Right atrium auricular region (tissue), 2 donors: ENCODE data around the gene FAM234B. TPM values are rescaled to one million over a fixed set of nuclear protein-coding genes. Genes with fewer than 3 reads are reported as not detected.

Experiments used
- DNase-seq: peaks from one replicate; pipeline ENCODE4 v3.0.0-alpha.2; 2019; ENCODE audit warnings: low spot score
- H3K27ac ChIP-seq, 2 donors: fragments of 200-600 bp; sonication (generic); 1 replicate in 1 of 2; 2 replicates in 1 of 2; pipeline ENCODE4 v1.5.1; 2016 to 2019
- H3K27me3 ChIP-seq, 2 donors: fragments of 200-600 bp; sonication (generic); one replicate each; pipeline versions ENCODE4 v1.5.1 to v1.6.0; 2017 to 2019
- H3K36me3 ChIP-seq: fragments of 200-600 bp; sonication (generic); one replicate; pipeline ENCODE4 v1.5.1; 2016
- H3K4me1 ChIP-seq, 2 donors: fragments of 200-600 bp; sonication (generic); one replicate each; pipeline versions ENCODE4 v1.5.1 to v1.6.0; 2017 to 2019
- H3K4me3 ChIP-seq, 2 donors: fragments of 200-600 bp; sonication (generic); 1 replicate in 1 of 2; 2 replicates in 1 of 2; pipeline ENCODE4 v1.5.1; 2017 to 2019; ENCODE audit warnings: mild to moderate bottlenecking in 1 of 2, moderate library complexity in 1 of 2
- H3K9me3 ChIP-seq, 2 donors: fragments of 200-600 bp; sonication (generic); one replicate each; pipeline ENCODE4 v1.5.1; 2019
- CTCF ChIP-seq, 2 donors: fragments of 200-600 bp; sonication (generic); IDR thresholded peaks; one replicate each; pipeline ENCODE4 v1.5.1; 2019; ENCODE audit warnings: antibody characterized with exemption in 2 of 2
- total RNA-seq, 2 donors: library from RNA; depleted of rRNA; stranded (reverse); fragments of >200 nt; gene quantifications; one replicate each; pipeline ENCODE4 v1.1.0, GENCODE V29; 2016

The FAM234B gene
- total RNA-seq, 2 donors from 2014 or later, result 1.7 to 4.6 TPM

GRCh38 chr12:13130981-13131380 is 86.8 kb downstream of the FAM234B start:
- no peak for DNase-seq
- Histone ChIP-seq H3K4me3 (no peak overlapping the region), H3K4me1 (no peaks in the 10 kb centered on the region), H3K9me3 (no peaks in the 10 kb centered on the region), H3K27ac (no peak overlapping the region), H3K36me3 (no peaks in the 10 kb centered on the region), H3K27me3 (no peaks in the 10 kb centered on the region)
- no peak for TF ChIP-seq CTCF (IDR thresholded peaks at IDR 0.05)

Other genes starting within 250 kb of the FAM234B start
- gene DDX47, start 231.0 kb upstream of the FAM234B start, total RNA-seq, result 10 to 100 TPM; 24.1 to 35.6 TPM
- gene GPRC5A, start 152.8 kb upstream of the FAM234B start, total RNA-seq, result 10 to 100 TPM; 10.1 to 14.3 TPM
- not detected for gene GPRC5D, start 92.2 kb upstream of the FAM234B start, total RNA-seq
- 10 to 100 TPM; 29.4 to 30.0 TPM for gene HEBP1, start 44.1 kb upstream of the FAM234B start, total RNA-seq
- not detected for gene GSG1, start 59.3 kb downstream of the FAM234B start, total RNA-seq
- 100 to 1,000 TPM; 188 to 208 TPM for gene EMP1, start 152.3 kb downstream of the FAM234B start, total RNA-seq